ENCODE data around the gene HBE1.

Gene HBE1

GRCh38 chr11:5232821-5233220 is 36.9 kb downstream of the HBE1 start:
- DNase-seq: no peak

DNA sequence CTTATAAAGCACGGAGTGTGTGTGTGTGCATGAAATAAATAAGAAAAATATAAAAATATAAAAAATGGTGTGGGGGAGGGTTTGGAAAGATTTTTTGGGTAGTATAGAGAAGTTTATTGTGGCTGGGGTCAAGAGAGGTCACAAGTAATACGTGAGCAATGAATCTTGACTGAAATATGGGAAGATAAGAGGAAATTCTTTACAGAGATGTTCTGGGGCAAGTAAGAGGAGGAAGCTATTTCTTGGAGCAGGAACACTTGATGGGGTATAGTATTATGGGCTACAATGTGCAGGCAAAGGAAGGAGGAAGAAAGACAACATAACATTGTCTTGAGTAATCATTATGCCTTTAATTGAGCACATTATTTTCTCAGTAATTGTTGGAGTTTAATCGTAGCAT is 37.6 kb downstream of the HBE1 start:
- no peak for DNase-seq

DNA sequence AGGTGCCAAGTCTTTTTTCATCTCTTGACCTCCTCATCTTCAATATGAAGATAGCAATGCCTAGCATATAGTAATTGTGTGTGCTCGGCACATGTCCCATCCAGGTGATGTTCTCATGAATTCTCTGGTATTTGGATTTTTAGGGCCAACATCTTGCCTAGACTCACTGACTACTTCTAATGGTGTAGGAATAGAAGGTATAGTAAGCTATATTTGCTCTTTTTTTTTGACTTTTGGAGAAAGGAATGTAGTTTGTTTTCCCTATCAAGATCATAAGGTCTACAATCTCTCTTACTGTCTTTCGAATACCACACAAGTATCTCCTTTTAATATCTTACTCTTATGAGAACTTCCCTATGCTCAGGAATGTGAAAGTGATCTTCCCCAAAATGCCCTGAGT is 38.6 kb downstream of the HBE1 start:
- DNase-seq: no peak

DNA sequence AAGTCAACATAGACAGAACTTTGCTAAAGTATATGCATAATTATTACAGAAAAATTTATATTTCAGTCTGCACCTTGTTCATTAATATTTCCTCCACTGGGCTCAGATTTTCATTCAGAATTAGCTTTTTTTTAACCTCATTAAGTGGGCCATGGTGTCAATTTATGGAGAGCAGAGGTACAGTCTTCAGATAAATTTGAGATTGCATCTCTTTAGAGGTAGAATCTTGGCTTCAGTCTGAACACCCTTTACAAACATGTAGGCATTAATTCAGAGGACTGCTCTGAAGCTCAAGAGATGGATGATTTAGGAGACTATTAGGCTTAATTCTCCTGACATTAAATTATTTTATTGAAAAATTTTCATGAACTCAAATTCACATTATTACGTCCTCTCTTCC is 39.5 kb downstream of the HBE1 start:
- DNase-seq: no peak

GRCh38 chr11:5229796-5230195 is 39.9 kb downstream of the HBE1 start:
- no peak for DNase-seq

- no peak for DNase-seq
These were observed 40.4 kb downstream of the HBE1 start for GRCh38 chr11:5229356-5229755.

DNA sequence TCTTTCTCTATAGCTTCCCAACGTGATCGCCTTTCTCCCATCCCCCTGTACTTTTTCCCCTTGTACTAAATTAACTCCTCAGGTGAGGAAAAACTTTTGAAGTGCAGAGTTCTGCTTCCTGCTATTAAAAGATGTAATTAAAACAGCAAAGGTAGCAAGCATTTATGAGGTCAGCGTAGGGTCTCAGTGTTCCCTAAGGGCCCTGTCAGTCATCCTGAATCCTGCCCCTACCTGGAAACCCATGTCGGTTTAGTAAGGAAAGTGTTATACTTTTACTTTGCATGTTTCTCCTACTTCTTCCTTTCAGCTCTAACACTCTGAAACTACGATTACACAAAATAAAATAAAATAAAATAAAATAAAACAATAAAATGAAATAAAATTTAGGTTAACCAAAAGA is 41.6 kb downstream of the HBE1 start:
- no peak for DNase-seq

DNA sequence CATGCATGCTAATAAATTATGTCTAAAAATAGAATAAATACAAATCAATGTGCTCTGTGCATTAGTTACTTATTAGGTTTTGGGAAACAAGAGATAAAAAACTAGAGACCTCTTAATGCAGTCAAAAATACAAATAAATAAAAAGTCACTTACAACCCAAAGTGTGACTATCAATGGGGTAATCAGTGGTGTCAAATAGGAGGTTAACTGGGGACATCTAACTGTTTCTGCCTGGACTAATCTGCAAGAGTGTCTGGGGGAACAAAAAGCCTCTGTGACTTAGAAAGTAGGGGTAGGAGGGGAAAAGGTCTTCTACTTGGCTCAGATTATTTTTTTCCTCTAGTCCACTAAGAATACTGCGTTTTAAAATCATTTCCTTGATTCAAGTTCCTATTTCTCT is 42.1 kb downstream of the HBE1 start:
- DNase-seq: no peak

GRCh38 chr11:5226732-5227310 is 42.9 kb downstream of the HBE1 start, which contains the start of gene HBB:
TSS of gene HBB (minus strand) at chr11:5227071. CDS start at chr11:5227021, 50 bp downstream.
- DNase-seq: no peak

GRCh38 chr11:5225480-5225871 is 44.3 kb downstream of the HBE1 start:
- no peak for DNase-seq

DNA sequence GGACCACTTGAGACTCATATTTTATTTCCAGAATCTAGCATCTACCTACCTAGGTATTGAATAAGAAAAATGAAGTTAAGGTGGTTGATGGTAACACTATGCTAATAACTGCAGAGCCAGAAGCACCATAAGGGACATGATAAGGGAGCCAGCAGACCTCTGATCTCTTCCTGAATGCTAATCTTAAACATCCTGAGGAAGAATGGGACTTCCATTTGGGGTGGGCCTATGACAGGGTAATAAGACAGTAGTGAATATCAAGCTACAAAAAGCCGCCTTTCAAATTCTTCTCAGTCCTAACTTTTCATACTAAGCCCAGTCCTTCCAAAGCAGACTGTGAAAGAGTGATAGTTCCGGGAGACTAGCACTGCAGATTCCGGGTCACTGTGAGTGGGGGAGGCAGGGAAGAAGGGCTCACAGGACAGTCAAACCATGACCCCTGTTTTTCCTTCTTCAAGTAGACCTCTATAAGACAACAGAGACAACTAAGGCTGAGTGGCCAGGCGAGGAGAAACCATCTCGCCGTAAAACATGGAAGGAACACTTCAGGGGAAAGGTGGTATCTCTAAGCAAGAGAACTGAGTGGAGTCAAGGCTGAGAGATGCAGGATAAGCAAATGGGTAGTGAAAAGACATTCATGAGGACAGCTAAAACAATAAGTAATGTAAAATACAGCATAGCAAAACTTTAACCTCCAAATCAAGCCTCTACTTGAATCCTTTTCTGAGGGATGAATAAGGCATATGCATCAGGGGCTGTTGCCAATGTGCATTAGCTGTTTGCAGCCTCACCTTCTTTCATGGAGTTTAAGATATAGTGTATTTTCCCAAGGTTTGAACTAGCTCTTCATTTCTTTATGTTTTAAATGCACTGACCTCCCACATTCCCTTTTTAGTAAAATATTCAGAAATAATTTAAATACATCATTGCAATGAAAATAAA is 44.9 kb downstream of the HBE1 start:
- no peak for DNase-seq

- DNase-seq: no peak
These were observed 46.1 kb downstream of the HBE1 start for GRCh38 chr11:5223686-5224085.

DNA sequence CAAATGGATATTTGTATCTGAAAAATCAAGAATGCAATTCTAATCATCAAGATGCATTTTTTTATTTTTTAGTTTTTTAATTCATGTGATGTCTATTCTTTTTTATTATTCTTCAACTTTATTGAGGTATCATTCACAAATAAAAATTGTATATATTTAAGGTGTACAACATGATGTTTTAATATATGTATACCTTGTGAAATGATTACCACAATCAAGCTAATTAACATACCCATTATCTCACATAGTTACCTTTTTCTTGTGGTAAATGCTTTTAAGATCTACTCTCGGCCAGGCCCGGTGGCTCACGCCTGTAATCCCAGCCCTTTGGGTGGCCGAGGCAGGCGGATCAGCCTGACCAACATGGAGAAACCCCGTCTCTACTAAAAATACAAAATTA is 46.6 kb downstream of the HBE1 start:
- no peak for DNase-seq

All from fibroblast of skin of scalp (primary cell).